SIG-M5 treated with dmso at 0.1 percent for 504 hours (cell line): Measurements from ENCODE around the gene ACP2.
"Not testable (repeated sequence)": the region's sequence is repeated elsewhere in the genome, so short reads cannot be mapped to it uniquely, and the experiment has no call there.

Source experiments
- DNase-seq: peaks from one replicate; lab custom pipeline; 2025; ENCODE audit not compliant: unreplicated experiment; lab: John Stamatoyannopoulos, UW

Gene ACP2

GRCh38 chr11:47208008-47208552 lies 40.5 kb downstream of the ACP2 start:
- DNase-seq = not testable (repeated sequence)

DNA sequence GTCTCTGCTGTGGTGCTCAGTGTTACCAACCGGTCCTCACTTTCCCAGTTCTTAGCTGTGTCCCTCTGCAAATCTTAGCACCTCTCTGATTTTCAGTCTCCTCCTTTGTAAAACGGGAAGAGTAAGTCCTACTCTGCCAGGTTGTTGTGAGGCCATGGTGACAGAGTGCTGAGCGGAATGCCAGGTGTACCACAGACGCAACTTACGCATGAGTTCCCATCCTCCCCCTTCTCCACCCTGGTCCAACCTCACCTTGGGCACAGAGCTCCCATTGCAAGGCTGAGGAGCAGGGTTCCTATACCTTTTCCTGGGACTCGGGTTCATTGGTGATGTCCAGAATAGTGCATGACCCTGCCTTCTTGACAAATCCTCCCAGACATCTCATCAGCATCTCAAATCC lies 41.2 kb downstream of the ACP2 start:
- DNase-seq = no peak

- not testable (repeated sequence) for DNase-seq
Measured at GRCh38 chr11:47206577-47206976, 42.0 kb downstream of the ACP2 start.

DNA sequence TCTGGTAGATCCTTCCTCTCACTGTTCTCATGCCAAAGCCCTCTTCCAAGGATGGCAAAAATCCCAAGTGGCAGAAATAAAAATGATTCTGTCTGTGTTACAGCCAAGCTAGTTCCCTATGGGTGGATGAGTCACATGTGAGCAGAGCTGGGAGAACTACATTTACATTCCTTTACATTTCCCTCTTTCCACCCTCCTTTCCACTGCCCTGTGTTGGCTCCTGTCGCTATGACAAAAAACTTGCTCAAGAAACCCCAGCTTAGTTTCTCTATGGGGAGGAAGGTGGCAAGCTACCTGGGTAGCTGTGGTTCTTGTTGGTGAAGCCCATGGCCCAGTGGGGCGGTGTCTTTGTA lies 44.0 kb downstream of the ACP2 start:
- DNase-seq = peak; percentile 17

DNA sequence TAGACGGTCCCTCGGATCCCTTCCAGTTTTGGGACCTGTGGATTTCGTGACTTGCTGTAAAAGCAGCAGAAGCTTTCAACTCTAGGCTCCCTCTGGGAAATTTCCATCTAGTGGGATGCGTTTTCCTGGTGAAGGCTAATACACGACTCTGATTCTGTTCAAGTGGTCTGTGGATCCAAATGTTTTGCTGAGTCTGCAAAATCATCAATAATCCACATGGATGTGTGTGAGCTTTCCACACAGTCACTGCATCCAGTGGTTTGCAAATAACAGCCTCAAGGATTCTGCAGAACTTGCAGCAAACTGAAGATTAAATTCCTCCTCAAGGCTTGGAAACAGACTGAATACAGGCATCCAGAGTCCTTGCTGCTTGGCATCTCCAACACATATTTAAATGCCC lies 46.0 kb downstream of the ACP2 start:
- DNase-seq = no peak

- no peak for DNase-seq
Measured at GRCh38 chr11:47201015-47201414, 47.6 kb downstream of the ACP2 start.

DNA sequence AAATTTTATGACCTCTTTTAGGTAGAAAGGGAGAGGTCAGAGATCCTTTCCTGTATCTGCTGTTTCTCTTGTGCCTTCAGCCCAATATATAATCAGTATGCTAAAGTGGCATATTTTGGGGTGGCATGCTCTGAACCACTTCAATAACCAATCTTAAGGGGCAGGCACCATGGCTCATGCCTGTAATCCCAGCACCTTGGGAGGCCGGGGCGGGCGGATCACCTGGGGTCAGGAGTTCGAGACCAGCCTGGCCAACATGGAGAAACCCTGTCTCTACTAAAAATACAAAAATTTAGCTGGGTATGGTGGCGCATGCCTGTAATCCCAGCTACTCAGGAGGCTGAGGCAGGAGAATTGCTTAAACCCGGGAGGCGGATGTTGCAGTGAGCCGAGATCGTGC lies 50.5 kb downstream of the ACP2 start:
- not testable (repeated sequence) for DNase-seq

DNA sequence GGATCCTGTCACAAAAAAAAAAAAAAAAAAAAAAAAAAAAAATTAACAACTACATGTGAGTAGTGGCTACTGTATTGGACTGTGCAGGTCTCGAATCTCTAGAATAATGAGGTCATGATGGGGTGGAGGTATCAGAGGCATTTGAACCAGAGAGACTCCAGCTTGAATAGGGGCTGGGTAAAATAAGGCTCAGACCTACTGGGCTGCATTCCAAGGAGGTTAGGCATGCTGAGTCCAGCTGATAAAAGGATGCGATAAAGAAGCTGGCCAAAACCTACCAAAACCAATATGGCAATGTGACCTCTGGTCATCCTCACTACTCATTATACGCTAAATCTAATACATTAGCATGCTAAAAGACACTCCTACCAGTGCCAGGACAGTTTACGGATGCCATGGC lies 56.5 kb downstream of the ACP2 start:
- DNase-seq = no peak

DNA sequence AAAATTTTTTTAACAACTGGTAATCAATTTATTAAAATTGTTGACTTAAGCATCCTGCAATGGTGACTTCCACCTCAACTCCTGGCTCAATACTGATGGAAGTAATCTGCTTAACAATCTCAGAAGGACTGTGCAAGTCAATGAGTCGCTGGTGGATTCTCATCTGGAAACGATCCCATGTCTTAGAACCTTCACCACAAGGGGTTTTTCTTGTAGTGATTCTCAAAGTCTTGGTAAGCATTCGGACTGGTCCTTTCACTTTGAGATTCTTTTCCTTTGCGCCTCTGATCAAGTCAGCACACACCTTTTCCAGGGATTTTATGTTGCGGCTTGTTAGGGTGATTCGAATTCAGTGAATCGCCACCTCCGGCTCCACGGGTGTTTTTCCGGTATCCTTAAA lies 57.5 kb downstream of the ACP2 start:
- not testable (repeated sequence) for DNase-seq
